ENCODE measurements around the gene PRKCB.

Gene PRKCB

GRCh38 chr16:24138575-24138974 lies 302.8 kb downstream of the PRKCB start:
- TF ChIP-seq REST (IDR thresholded peaks at IDR 0.05; ENCODE audit: insufficient replicate concordance, low read depth) (no peak), CTCF (IDR thresholded peaks at IDR 0.05; ENCODE audit: insufficient read depth, low read length) (no peak), GABPA (IDR thresholded peaks at IDR 0.05; ENCODE audit: low read depth) (no peak), POLR2AphosphoS5 (IDR thresholded peaks at IDR 0.05; ENCODE audit: low read depth) (no peak), SPI1 (IDR thresholded peaks at IDR 0.05; ENCODE audit: borderline replicate concordance, low read depth) (no peak)
- Histone ChIP-seq H3K27ac (replicated peaks) (no peak overlapping the region), H3K27me3 (ENCODE audit: insufficient read depth, poor library complexity, severe bottlenecking) (no peaks in the 10 kb centered on the region), H3K4me3 (replicated peaks; ENCODE audit: insufficient read depth, low read length) (no peak overlapping the region)
- DNase-seq (ENCODE audit: low read depth in 1 of 2, low spot score in 1 of 2), result no peak

GRCh38 chr16:24139282-24139681 lies 303.5 kb downstream of the PRKCB start:
- no peak for DNase-seq (ENCODE audit: low read depth in 1 of 2, low spot score in 1 of 2)
- H3K4me3 ChIP-seq (replicated peaks; ENCODE audit: insufficient read depth, low read length), result no peak overlapping the region
- TF ChIP-seq REST (IDR thresholded peaks at IDR 0.05; ENCODE audit: insufficient replicate concordance, low read depth) (no peak), CTCF (IDR thresholded peaks at IDR 0.05; ENCODE audit: insufficient read depth, low read length) (no peak), GABPA (IDR thresholded peaks at IDR 0.05; ENCODE audit: low read depth) (no peak), POLR2AphosphoS5 (IDR thresholded peaks at IDR 0.05; ENCODE audit: low read depth) (no peak), SPI1 (IDR thresholded peaks at IDR 0.05; ENCODE audit: borderline replicate concordance, low read depth) (no peak)
- no peak overlapping the region for H3K27ac ChIP-seq (replicated peaks)
- no peaks in the 10 kb centered on the region for H3K27me3 ChIP-seq (ENCODE audit: insufficient read depth, poor library complexity, severe bottlenecking)

GRCh38 chr16:24140730-24141129 lies 304.9 kb downstream of the PRKCB start:
- DNase-seq (ENCODE audit: low read depth in 1 of 2, low spot score in 1 of 2), result no peak
- TF ChIP-seq CTCF (IDR thresholded peaks at IDR 0.05; ENCODE audit: insufficient read depth, low read length), result no peak
- TF ChIP-seq GABPA (IDR thresholded peaks at IDR 0.05; ENCODE audit: low read depth), result no peak
- no peak for TF ChIP-seq POLR2AphosphoS5 (IDR thresholded peaks at IDR 0.05; ENCODE audit: low read depth)
- no peak overlapping the region for H3K27ac ChIP-seq (replicated peaks)
- H3K4me3 ChIP-seq (replicated peaks; ENCODE audit: insufficient read depth, low read length), result no peak overlapping the region
- H3K27me3 ChIP-seq (ENCODE audit: insufficient read depth, poor library complexity, severe bottlenecking), result no peaks in the 10 kb centered on the region

GRCh38 chr16:24141466-24141865 lies 305.7 kb downstream of the PRKCB start:
- Histone ChIP-seq H3K27ac (replicated peaks) (no peak overlapping the region), H3K4me3 (replicated peaks; ENCODE audit: insufficient read depth, low read length) (no peak overlapping the region), H3K27me3 (ENCODE audit: insufficient read depth, poor library complexity, severe bottlenecking) (no peaks in the 10 kb centered on the region)
- no peak for DNase-seq (ENCODE audit: low read depth in 1 of 2, low spot score in 1 of 2)
- TF ChIP-seq POLR2AphosphoS5 (IDR thresholded peaks at IDR 0.05; ENCODE audit: low read depth) (no peak), SPI1 (IDR thresholded peaks at IDR 0.05; ENCODE audit: borderline replicate concordance, low read depth) (no peak), CTCF (IDR thresholded peaks at IDR 0.05; ENCODE audit: insufficient read depth, low read length) (no peak), GABPA (IDR thresholded peaks at IDR 0.05; ENCODE audit: low read depth) (no peak), REST (IDR thresholded peaks at IDR 0.05; ENCODE audit: insufficient replicate concordance, low read depth) (no peak)

Data from HL-60 (cell line).